Activated CD8-positive, alpha-beta memory T cell treated with anti-CD3 and anti-CD28 coated beads, Interleukin-2, amount 50 U/mL, for 48 hours (primary cell): ENCODE results near the gene LPGAT1.
"Not testable (repeated sequence)": the region's sequence is repeated elsewhere in the genome, so short reads cannot be mapped to it uniquely, and the experiment has no call there.

Experiments
- DNase-seq: peaks from one replicate; pipeline ENCODE4 v3.0.0-alpha.2; 2020

LPGAT1 gene, protein sequence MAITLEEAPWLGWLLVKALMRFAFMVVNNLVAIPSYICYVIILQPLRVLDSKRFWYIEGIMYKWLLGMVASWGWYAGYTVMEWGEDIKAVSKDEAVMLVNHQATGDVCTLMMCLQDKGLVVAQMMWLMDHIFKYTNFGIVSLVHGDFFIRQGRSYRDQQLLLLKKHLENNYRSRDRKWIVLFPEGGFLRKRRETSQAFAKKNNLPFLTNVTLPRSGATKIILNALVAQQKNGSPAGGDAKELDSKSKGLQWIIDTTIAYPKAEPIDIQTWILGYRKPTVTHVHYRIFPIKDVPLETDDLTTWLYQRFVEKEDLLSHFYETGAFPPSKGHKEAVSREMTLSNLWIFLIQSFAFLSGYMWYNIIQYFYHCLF

DNA sequence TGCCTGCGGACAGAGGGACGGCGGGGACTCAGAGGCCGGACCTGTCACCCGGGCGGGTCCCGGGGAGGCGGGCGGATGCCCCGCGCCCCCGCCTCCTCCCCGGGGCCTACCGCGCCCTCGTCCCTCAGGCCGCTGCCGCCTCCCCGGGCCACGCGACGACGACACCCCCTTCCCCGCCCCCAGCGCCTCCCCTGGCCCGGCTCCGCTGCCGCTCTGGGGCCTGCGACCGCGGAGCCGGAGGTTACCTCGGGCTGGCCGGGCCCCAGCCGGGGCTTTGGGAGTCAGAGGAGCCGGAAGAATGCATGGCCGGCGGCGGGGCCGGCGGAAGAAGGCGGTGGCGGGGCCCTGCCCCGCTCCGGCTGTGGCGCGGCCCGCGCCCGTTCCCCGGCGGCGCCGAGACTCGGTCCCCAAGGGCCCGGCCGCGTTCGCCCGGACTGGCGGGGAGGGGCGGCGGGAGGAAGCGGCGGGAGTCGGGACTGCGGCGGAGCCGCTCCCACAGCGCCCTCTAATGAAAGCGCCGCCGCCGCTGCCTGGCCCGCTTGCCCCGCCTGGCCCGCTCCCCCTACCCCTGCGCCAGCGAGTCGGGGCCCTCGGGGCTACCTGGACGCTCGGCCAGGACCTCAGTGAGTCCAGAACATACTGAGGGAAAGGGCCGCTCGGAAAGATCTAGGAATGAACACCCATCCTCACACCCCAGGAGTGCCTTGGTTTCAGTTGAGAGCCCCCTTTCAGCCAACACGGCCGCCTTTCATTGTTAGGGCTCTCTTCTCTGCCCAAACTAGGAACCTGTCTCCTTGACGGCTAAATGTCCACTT, at the start of gene LPGAT1:
Gene LPGAT1 (minus strand): TSS at position 436 of the 815 bp plus-strand sequence. CDS start 1,467 bp downstream, outside the sequence.
- DNase-seq: peak; percentile 86

DNA sequence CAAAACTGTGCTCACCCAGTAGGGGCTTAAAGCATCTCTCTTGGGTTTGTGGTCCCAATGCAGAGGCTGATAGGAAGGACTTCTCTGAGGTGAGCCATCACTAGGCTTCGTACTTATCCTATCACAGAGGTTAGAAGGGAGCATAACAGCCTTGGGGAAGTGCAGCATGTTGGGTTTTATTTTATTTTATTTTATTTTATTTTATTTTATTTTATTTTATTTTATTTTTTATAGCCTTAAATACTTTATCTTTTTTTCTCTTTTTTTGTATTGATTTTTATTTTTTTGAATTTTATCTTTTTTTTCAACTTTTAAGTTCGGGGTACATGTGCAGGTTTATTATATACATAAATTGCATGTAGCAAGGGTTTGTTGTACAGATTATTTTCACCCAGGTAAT, 48.9 kb upstream of the LPGAT1 start:
- no peak for DNase-seq

- no peak for DNase-seq
Measured at GRCh38 chr1:211876851-211877590, 46.5 kb upstream of the LPGAT1 start.

DNA sequence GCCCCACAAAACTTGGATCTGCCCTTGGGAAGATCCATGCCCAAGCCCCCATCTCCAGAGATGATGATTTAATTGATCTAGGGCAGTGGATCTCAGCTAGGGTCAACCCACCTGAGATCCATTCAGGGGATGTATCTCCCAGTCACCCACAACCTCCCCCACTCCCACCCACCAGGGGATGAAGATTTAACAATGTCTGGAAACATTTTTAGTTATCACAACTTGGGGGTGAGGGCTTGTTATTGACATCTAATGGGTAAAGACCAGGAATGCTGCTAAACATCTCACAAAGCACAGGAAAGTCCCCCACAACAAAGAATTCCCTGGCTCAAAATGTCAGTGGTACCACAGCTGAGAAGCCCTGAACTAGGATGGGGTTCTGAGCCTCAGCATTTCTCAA, 45.0 kb upstream of the LPGAT1 start:
- DNase-seq: no peak

DNA sequence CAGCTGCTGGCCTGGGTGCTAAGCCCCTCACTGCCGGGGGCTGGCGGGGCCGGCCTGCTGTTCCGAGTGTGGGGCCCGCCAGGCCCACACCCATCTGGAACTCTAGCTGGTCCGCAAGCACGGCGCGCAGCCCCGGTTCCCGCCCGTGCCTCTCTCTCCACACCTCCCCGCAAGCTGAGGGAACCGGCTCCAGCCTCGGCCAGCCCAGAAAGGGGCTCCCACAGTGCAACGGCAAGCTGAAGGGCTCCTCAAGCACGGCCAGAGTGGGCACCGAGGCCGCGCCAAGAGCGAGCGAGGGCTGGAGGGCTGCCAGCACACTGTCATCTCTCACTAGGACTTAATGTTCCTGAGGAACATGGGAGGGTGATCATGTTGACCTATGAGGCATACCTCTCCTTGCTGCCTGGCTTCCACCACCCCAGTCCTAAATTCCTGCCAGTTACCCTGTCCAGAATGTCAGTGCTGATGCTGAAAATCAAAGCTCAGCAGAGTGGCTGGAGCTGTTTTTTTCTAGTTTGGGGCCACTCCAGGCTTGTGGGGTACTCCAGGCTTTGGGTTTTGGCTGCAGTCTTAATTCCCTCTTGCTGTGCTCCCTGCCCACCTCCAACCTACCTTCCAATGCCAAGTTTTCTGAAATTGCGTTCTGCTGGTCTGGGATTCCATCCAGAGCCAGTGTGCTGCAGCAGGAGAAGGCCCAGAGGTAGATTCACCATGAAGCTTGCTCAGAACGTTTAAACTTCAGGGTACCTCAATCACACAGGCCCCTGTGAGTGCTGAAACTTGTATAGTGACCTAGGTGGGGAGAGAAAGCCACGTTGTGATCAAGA, 44.2 kb upstream of the LPGAT1 start:
- no peak for DNase-seq

GRCh38 chr1:211873731-211874130, 43.2 kb upstream of the LPGAT1 start:
- not testable (repeated sequence) for DNase-seq

GRCh38 chr1:211870156-211870555, 39.6 kb upstream of the LPGAT1 start:
- no peak for DNase-seq

- DNase-seq: no peak
Measured at GRCh38 chr1:211865180-211865579, 34.6 kb upstream of the LPGAT1 start.

DNA sequence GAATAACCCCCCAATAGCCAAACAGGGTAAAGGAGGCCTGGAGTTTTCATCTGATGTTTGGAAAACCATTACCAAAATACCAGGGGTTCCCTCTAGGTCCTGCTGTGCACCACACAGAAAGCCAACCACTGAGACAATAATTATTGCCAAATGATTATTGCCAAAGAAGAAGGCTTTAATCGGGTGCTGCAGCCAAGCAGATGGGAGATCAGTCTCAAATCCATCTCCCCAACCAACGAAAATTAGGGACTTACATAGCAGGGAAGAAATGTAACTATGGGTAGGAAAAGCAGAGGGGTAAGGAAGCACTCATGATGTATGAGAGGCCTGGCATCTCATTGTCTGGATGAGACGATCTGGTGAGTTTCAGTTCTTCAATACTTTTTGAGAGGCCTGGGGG, 28.8 kb upstream of the LPGAT1 start:
- no peak for DNase-seq

- DNase-seq: no peak
Measured at GRCh38 chr1:211851174-211851573, 20.6 kb upstream of the LPGAT1 start.

DNA sequence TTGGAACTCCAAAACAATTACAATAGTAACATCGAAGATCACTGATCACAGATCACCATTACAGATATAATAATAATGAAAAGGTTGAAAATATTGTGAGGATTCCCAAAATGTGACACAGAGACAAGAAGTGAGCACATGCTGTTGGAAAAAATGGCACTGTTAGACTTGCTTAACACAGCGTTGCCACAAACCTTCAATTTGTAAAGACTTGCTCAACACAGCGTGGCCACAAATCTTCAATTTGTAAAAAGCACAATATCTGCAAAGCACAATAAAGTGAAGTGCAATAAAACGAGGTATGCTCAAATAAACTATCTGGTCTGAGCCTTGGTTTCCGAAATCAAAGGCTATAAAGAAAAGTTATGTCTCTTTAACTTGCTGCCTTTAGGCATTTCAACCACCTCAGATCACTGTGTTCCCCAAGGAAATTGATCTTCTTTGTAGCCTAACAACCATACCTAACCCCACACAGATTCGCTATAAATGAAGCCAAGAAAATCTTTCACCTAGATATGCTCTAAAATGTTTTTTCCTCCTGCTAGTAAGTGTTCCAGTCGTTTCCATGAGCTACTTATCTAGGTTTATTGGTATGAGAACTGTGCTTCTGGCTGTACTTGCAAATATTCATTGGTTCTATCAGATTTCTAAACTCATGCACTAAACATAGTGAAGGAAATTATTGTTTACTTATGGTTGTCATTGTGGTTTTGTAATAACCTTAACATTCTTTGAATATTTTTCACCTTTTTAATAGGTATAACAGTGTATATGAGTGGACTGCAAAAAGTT, 13.1 kb upstream of the LPGAT1 start:
- DNase-seq: no peak

DNA sequence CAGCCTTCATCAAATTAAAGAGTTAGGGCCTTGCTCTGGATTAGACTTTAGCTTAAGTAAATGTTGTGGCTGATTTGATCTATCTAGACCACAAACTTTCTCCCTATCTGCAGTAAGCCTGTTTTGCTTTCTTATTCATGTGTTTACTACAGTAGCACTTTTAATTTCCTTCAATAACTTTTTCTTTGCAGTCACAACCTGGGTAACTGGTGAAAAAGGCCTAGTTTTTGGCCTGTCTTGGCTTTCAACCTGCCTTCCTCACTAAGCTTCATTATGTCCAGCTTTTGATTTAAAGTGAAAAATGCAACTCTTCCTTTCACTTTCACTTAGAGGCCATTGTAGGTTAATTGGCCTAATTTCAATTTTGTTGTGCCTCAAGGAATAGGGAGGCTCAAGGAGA, 12.5 kb upstream of the LPGAT1 start:
- no peak for DNase-seq

DNA sequence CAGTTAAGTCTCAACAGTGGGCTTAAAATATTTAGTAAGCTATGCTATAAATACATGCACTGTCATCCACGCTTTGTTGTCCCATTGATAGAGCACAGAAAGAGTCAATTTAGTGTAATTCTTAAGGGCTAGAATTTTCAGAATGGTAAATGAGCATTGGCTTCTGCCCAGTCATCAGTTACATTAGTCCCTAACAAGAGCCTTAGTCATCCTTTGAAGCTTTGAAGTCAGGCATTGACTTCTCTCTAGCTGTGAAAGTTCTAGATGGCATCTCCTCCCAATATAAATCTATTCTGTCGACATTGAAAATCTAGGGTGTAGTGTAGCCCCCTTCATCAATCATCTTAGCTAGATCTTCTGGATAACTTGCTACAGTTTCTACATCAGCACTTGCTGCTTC, 12.0 kb upstream of the LPGAT1 start:
- DNase-seq: no peak

DNA sequence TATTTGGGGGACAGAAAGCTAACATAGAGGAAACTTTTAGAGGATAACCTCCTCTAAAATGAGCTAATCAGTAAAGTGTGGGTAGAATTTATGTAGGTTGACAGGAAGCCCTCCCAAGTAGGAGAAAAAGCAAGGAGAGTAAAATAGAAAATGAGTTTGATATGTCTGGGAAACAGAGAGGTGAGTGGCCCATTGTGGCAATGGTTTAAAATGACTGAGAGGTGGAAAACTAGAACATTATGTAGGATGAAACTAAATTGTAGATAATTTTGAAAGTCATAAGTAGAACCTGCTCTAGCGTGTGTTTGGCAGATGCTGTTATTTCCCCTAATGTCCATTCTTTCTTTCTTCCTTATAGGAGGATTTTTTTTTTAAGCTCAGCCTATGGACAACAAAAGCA, 8.5 kb upstream of the LPGAT1 start:
- DNase-seq: no peak

- DNase-seq: no peak
Measured at GRCh38 chr1:211833174-211833820, 2.7 kb upstream of the LPGAT1 start.

- no peak for DNase-seq
Measured at GRCh38 chr1:211832661-211833060, 2.1 kb upstream of the LPGAT1 start.

- no peak for DNase-seq
Measured at GRCh38 chr1:211831558-211832323, 1.2 kb upstream of the LPGAT1 start.

DNA sequence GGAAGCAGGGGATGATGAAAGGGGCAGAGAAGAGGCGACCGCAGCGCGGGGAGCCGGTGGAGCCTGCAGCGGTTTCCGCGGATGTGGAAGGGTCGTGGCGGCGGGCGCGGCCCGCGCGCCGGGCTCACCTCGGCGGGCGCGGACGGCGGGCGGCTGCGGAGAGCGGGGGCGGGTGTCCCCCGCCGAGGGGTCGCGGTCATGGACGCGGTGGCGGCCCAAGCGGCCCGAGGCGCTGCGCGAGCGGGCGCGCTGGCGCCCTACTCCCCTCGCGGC, 572 bp downstream of the LPGAT1 start:
- no peak for DNase-seq

DNA sequence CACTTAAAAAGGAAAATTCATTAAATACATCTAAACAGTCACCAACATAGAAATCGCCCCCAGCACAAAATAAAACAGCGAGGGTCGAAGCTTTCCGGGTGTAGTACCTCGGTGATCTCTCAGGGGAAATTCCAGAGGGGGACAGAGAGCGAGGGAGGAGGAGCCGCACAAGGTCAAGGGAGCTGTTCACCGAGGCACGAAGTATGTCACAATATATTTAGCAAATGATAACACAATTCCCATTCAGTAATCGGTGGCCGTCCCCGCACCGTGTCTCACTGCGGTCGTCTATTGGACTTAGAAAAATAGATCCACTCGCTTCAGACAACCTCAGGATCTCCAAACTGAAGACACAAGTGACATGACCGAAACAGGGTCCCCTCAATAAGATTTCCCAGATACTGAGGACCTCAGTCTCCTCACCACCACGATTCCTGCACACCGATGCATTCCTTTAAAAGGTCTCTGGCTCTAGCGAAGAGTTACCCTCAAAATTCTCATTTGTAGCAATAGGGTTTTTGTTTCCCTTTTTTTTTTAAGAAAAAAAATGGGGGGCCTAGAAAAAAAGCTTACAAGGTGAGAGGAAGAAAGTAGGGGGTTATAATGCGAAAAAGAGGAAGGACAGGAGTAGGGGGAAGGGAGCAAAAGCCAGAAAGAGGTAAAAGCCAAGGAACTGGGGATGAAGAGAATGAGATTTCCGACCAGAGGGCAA, 1.1 kb downstream of the LPGAT1 start:
- DNase-seq: no peak
